ENCODE measurements around the gene RAD52. TPM values are rescaled to one million over a fixed set of nuclear protein-coding genes. Genes with fewer than 3 reads are reported as not detected.
A peak's percentile ranks its signal among the peaks of the same experiment; 100 is the strongest.
"Not testable (repeated sequence)": the region's sequence is repeated elsewhere in the genome, so short reads cannot be mapped to it uniquely, and the experiment has no call there.

RAD52 gene
- total RNA-seq, 2 experiments from 2014 or later: 15.6 to 17.9 TPM

DNA sequence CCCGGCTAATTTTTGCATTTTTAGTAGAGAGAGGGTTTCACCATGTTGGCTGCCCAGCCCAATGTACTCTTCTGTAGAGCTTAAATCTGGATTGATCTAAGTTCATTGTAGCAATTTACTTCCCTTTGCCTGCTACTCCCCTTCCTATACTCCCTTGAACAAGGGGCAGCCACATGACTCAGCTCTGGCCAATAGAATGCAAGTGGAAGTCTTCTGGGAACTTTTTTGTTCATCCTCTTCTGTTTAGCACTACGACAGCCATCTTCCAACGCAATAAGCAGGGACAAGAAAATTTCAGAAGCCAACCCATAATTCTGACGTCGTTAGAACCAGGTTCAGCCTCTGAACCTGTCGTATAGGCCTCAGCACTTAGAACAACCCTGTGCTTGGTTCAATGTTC is 6.4 kb upstream of the RAD52 start:
- CTCF ChIA-PET: interaction anchor here (0.6 to 1.2 kb wide), 3 partner anchors 137 to 514 kb away, joined by 3 to 8 read pairs (median 3); no protein-coding TSS in a partner anchor
- H3K4me1 Mint-ChIP-seq (ENCODE audit: low read depth): peaks cover 4% of the 10 kb centered on the region
- no peak overlapping the region for H3K4me3 Mint-ChIP-seq
- H3K27me3 Mint-ChIP-seq (ENCODE audit: low read depth): no peaks in the 10 kb centered on the region
- no peak for DNase-seq
- H3K36me3 Mint-ChIP-seq (ENCODE audit: low read depth): no peaks in the 10 kb centered on the region
- intact Hi-C loops (cut with micrococcal nuclease): no loop called here
- no peak overlapping the region for H3K27ac Mint-ChIP-seq
- no peaks in the 10 kb centered on the region for H3K9me3 Mint-ChIP-seq

DNA sequence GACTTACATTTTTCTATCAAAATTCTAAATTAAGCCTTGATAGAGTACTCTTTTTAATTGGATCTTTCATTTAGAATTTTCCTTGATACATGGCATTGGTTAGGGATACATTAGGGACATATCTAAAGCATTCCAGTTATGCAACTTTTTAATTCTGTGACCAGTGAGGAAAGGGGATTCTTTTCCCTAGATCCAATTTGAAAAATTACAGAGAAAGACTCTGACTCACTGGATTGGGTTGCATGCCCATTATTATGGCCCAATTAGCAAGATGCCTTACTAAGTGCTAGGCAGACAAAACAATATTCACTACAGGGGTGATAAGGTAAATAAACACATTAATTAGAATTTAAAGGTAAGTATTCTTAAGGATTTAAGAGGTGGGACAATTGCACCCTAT is 5.2 kb upstream of the RAD52 start:
- peaks cover 4% of the 10 kb centered on the region for H3K4me1 Mint-ChIP-seq (ENCODE audit: low read depth)
- DNase-seq: no peak
- CTCF ChIA-PET: no interaction called here
- no peaks in the 10 kb centered on the region for H3K27me3 Mint-ChIP-seq (ENCODE audit: low read depth)
- intact Hi-C loops (cut with micrococcal nuclease): no loop called here
- H3K4me3 Mint-ChIP-seq: no peak overlapping the region
- no peak overlapping the region for H3K27ac Mint-ChIP-seq
- no peaks in the 10 kb centered on the region for H3K36me3 Mint-ChIP-seq (ENCODE audit: low read depth)
- no peaks in the 10 kb centered on the region for H3K9me3 Mint-ChIP-seq

DNA sequence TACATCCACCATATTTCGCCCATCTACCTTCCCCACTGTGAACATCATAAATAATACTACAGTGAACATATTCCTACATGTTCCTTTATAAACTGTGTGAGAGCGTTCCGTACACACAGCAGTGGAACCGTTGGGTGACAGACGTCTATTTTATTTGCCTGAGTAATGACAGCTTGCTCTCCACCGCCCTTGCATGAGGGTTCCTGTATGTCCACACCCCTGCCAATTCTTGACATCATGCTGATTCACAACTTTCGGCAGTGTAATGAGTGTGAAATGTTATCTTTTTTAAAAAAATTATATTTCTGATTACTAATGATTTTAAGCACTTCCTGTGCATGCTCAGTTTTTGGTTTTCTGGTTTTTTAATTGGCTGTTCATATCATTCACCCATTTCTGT is 4.3 kb upstream of the RAD52 start:
- Mint-ChIP-seq H3K4me1 (ENCODE audit: low read depth) (peaks cover 8% of the 10 kb centered on the region), H3K9me3 (no peaks in the 10 kb centered on the region), H3K27ac (no peak overlapping the region), H3K4me3 (no peak overlapping the region), H3K27me3 (ENCODE audit: low read depth) (no peaks in the 10 kb centered on the region), H3K36me3 (ENCODE audit: low read depth) (no peaks in the 10 kb centered on the region)
- no peak for DNase-seq
- CTCF ChIA-PET: no interaction called here
- intact Hi-C loops (cut with micrococcal nuclease): no loop called here

DNA sequence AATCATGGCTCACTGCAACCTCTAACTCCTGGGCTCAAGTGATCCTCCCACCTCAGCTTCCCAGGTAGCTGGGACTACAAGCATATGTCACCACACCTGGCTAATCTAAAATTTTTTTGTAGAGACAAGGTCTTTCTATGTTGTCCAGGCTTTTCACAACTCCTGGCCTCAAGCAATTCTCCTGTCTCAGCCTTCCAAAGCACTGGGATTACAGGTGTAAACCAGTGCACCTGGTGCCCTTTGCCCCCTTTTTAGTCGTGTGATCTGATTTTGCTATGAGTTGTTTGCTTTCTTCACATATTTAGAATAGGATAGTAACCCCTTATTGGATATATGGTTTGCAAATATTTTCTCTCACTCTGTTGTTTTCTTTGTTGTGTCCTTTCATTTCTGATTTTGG is 1.7 kb upstream of the RAD52 start:
- DNase-seq: no peak
- intact Hi-C loops (cut with micrococcal nuclease): no loop called here
- H3K4me1 Mint-ChIP-seq (ENCODE audit: low read depth): peaks cover 27% of the 10 kb centered on the region
- H3K36me3 Mint-ChIP-seq (ENCODE audit: low read depth): peaks cover 10% of the 10 kb centered on the region
- no peak overlapping the region for H3K4me3 Mint-ChIP-seq
- no peaks in the 10 kb centered on the region for H3K27me3 Mint-ChIP-seq (ENCODE audit: low read depth)
- H3K9me3 Mint-ChIP-seq: no peaks in the 10 kb centered on the region
- no peak overlapping the region for H3K27ac Mint-ChIP-seq
- CTCF ChIA-PET: interaction anchor here (0.7 to 3.8 kb wide), 5 partner anchors 134 to 632 kb away, joined by 3 to 17 read pairs (median 3); no protein-coding TSS in a partner anchor

DNA sequence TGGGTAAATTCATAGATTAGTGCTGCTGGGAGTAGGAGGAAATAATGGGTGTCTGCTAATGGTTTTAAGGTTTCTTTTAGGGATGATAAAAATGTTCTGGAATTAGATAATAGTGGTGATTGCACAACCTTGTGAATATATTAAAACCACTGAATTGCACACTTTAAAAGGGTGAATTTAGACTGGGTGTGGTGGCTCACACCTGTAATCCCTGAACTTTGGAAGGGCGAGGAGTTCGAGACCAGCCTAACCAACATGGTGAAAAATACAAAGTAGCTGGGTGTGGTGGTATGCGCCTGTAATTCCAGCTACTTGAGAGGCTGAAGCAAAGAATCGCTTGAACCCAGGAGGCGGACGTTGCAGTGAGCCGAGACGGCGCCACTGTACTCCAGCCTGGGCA is 1.3 kb downstream of the RAD52 start:
- DNase-seq: no peak
- Mint-ChIP-seq H3K4me1 (ENCODE audit: low read depth) (peaks cover 43% of the 10 kb centered on the region), H3K27me3 (ENCODE audit: low read depth) (no peaks in the 10 kb centered on the region), H3K27ac (peak overlapping the region; percentile 96), H3K4me3 (peak overlapping the region; percentile 93), H3K36me3 (ENCODE audit: low read depth) (peaks cover 15% of the 10 kb centered on the region), H3K9me3 (no peaks in the 10 kb centered on the region)
- intact Hi-C loops (cut with micrococcal nuclease): loop anchor here (2.0 to 10.0 kb wide), 5 partner anchors 43 to 493 kb away; partner anchors contain the start of gene B4GALNT3
- CTCF ChIA-PET: interaction anchor here (3.8 kb wide), 1 partner anchor 131 kb away, joined by 17 read pairs; no protein-coding TSS in a partner anchor

DNA sequence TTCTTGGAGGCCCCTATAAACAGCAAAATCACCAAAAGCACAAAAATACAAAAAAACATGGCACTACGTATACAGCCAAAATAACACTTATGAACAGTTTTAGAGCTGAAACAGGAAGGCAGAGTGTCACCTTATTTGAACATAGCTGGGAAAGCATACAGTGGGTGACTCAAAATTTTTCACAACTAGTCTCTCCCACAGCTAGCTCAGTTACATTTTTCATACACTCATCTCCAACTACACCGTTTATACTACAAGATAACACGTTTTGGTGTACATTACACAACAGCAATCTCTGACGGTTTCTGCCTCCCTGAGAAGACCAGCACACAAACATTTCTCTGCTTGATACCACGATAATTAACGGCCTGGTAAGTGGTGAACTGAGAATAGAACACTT is 2.9 kb downstream of the RAD52 start:
- CTCF ChIA-PET: interaction anchor here (0.7 to 1.9 kb wide), 6 partner anchors 78 to 637 kb away, joined by 3 to 5 read pairs (median 4); no protein-coding TSS in a partner anchor
- no peaks in the 10 kb centered on the region for H3K27me3 Mint-ChIP-seq (ENCODE audit: low read depth)
- H3K27ac Mint-ChIP-seq: peak overlapping the region; percentile 38
- intact Hi-C loops (cut with micrococcal nuclease): loop anchor here (5.0 to 10.0 kb wide), 3 partner anchors 146 to 492 kb away; partner anchors contain the start of gene B4GALNT3
- H3K9me3 Mint-ChIP-seq: no peaks in the 10 kb centered on the region
- peaks cover 17% of the 10 kb centered on the region for H3K36me3 Mint-ChIP-seq (ENCODE audit: low read depth)
- no peak for DNase-seq
- peak overlapping the region; percentile 7 for H3K4me3 Mint-ChIP-seq
- peaks cover 43% of the 10 kb centered on the region for H3K4me1 Mint-ChIP-seq (ENCODE audit: low read depth)

DNA sequence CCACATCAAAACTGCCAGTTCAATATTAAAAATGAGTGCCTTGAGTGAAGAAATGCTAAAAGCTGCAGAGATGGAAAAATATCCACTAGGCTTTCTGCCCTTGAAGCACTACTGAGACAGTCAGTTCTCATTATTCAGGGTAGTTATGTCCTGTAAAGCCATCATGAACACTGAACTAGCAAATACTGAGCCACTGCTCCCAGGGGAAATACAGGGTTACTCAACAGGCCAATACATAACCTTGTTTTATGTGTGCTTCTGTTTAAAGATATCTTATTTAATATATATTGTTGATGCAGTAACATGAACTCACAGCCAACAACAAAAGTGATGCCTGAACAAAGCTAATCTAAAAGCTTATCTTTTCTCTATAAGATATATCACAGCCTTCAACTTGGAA is 3.3 kb downstream of the RAD52 start:
- H3K4me1 Mint-ChIP-seq (ENCODE audit: low read depth): peaks cover 41% of the 10 kb centered on the region
- CTCF ChIA-PET: interaction anchor here (0.8 to 1.9 kb wide), 5 partner anchors 129 to 637 kb away, joined by 3 to 5 read pairs (median 4); no protein-coding TSS in a partner anchor
- no peaks in the 10 kb centered on the region for H3K9me3 Mint-ChIP-seq
- H3K27me3 Mint-ChIP-seq (ENCODE audit: low read depth): no peaks in the 10 kb centered on the region
- peak overlapping the region; percentile 38 for H3K27ac Mint-ChIP-seq
- intact Hi-C loops (cut with micrococcal nuclease): loop anchor here (5.0 to 10.0 kb wide), 3 partner anchors 146 to 491 kb away; partner anchors contain the start of gene B4GALNT3
- H3K36me3 Mint-ChIP-seq (ENCODE audit: low read depth): peaks cover 17% of the 10 kb centered on the region
- DNase-seq: no peak
- no peak overlapping the region for H3K4me3 Mint-ChIP-seq

DNA sequence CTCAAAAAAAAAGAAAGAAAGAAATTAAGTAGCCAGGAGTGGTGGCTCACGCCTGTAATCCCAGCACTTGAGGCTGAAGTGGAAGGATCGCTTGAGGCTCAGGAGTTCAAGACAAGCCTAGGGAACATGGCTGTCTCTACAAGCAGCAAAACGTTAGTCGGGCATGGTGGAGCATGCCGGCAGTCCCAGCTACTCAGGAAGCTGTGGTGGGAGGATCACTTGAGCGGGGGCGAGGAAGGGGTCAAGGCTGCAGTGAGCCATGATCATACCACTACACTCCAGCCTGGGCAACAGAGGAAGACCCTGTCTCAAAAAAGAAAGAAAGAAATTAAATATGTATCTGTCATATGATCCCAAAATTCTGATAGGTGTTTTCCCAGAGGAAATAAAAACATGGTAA is 5.3 kb downstream of the RAD52 start:
- CTCF ChIA-PET: no interaction called here
- intact Hi-C loops (cut with micrococcal nuclease): loop anchor here (10.0 kb wide), 1 partner anchor 489 kb away; the partner anchor contains the start of gene B4GALNT3
- DNase-seq: no peak
- Mint-ChIP-seq H3K36me3 (ENCODE audit: low read depth) (peaks cover 33% of the 10 kb centered on the region), H3K4me3 (no peak overlapping the region), H3K4me1 (ENCODE audit: low read depth) (peaks cover 46% of the 10 kb centered on the region), H3K27me3 (ENCODE audit: low read depth) (no peaks in the 10 kb centered on the region), H3K9me3 (no peaks in the 10 kb centered on the region), H3K27ac (peak overlapping the region; percentile 44)

DNA sequence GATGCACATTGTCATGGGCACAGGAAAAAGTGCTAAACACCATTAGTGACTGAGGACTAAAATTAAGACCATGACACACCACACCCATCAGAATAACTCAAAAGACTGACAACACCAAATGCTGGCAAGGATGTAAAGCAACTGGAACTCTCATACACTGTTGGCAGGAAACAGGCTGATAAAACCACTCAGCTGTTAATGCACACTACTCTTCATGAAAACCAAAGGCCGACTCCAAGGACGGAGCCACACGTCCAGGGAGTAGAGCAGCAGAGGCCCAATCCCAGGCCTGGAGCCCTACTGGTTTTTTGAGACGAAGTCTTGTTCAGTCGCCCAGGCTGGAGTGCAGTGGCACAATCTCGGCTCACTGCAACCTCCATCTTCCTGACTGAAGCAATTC is 6.4 kb downstream of the RAD52 start:
- H3K27ac Mint-ChIP-seq: no peak overlapping the region
- intact Hi-C loops (cut with micrococcal nuclease): loop anchor here (10.0 kb wide), 1 partner anchor 488 kb away; the partner anchor contains the start of gene B4GALNT3
- CTCF ChIA-PET: no interaction called here

DNA sequence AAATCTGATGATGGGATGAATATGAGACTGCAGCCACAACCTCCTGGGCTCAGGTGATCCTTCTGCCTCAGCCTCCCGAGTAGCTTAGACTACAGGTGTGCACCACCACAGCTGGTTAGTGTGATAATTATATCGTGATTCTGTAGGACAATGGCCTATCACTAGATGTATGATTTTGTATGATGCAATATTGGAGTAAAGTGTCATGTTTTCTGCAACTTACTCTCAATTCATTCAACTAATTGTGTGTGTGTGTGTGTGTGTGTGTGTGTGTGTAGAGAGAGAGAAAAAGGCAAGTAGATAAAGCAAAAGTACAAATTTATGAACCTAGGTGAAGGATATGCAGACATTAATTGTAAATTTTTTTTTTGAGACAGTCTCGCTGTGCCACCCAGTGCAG is 10.7 kb downstream of the RAD52 start:
- H3K4me3 Mint-ChIP-seq: no peak overlapping the region
- peaks cover 12% of the 10 kb centered on the region for H3K4me1 Mint-ChIP-seq (ENCODE audit: low read depth)
- CTCF ChIA-PET: interaction anchor here (1.2 kb wide), 1 partner anchor 154 kb away, joined by 4 read pairs; no protein-coding TSS in a partner anchor
- no peaks in the 10 kb centered on the region for H3K27me3 Mint-ChIP-seq (ENCODE audit: low read depth)
- peaks cover 30% of the 10 kb centered on the region for H3K36me3 Mint-ChIP-seq (ENCODE audit: low read depth)
- no peak for DNase-seq
- H3K27ac Mint-ChIP-seq: no peak overlapping the region
- H3K9me3 Mint-ChIP-seq: no peaks in the 10 kb centered on the region
- intact Hi-C loops (cut with micrococcal nuclease): no loop called here

More for the DNA sequence above, 6.4 kb downstream of the RAD52 start:
- Mint-ChIP-seq H3K9me3 (no peaks in the 10 kb centered on the region), H3K4me3 (no peak overlapping the region), H3K36me3 (ENCODE audit: low read depth) (peaks cover 37% of the 10 kb centered on the region), H3K4me1 (ENCODE audit: low read depth) (peaks cover 42% of the 10 kb centered on the region), H3K27me3 (ENCODE audit: low read depth) (no peaks in the 10 kb centered on the region)
- no peak for DNase-seq

DNA sequence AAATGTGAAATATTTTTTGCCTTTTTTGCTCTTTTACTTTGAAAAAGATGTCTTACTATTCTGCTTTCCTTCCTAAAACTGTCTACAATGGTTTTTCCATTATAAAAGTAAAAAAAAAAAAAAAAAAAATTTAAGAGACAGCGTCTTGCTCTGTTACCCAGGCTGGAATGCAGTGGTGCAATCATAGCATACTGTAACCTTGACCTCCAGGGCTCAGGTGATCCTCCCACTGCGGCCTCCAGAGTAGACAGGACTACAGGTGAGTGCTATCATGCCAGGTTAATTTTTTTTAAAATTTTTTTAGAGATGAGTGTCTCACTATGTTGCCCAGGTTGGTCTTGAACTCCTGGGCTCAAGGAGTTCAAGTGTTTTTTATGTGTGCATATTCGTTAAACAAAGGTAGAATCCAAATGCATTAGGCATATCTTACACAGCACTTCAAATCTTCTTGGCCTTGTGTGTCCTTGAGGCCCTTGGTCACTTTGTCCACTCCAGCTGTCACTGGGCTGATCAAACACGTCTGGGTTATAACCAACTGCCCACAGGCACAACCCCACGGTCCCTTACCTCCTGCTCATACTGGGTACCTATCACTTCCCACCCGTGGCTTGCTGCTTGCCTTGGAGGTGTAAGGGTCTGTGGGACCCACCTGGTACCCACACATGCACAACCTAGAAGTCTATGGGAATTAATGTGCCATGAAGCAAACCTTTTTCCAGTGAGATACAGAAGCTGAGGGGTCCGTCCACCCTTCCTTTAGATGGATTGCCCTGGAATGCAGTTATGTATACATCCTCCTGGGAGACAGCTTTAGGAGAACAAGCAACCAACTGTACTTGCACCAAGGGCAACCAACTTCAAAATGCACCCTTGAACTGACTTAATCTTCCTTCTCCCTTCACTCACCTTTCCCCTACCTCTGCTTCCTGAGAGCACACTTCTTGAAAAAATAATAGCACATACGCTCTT is 12.8 kb downstream of the RAD52 start:
- no peak overlapping the region for H3K27ac Mint-ChIP-seq
- peaks cover 30% of the 10 kb centered on the region for H3K36me3 Mint-ChIP-seq (ENCODE audit: low read depth)
- peaks cover 8% of the 10 kb centered on the region for H3K4me1 Mint-ChIP-seq (ENCODE audit: low read depth)
- intact Hi-C loops (cut with micrococcal nuclease): no loop called here
- CTCF ChIA-PET: interaction anchor here (1.0 to 1.2 kb wide), 2 partner anchors 8 to 12 kb away, joined by 3 to 4 read pairs; partner anchors contain the start of gene RAD52
- H3K4me3 Mint-ChIP-seq: no peak overlapping the region
- H3K9me3 Mint-ChIP-seq: no peaks in the 10 kb centered on the region
- H3K27me3 Mint-ChIP-seq (ENCODE audit: low read depth): no peaks in the 10 kb centered on the region
- DNase-seq: no peak

DNA sequence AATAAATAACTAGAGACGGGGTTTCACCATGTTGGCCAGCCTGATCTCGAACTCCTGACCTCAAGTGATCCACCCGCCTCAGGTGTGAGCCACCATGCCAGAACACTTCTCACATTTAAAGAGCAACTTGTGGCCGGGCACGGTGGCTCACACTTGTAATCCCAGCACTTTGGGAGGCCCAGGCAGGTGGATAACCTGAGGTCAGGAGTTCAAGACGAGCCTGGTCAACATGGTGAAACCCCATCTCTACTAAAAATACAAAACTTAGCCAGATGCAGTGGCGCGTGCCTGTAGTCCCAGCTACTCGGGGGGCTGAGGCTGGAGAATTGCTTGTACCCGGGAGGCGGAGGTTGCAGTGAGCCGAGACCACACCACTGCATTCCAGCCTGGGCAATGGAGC is 13.6 kb downstream of the RAD52 start:
- H3K36me3 Mint-ChIP-seq (ENCODE audit: low read depth): peaks cover 29% of the 10 kb centered on the region
- intact Hi-C loops (cut with micrococcal nuclease); H3K4me3 Mint-ChIP-seq; DNase-seq; H3K27ac Mint-ChIP-seq; H3K27me3 Mint-ChIP-seq (ENCODE audit: low read depth); H3K4me1 Mint-ChIP-seq (ENCODE audit: low read depth); CTCF ChIA-PET; H3K9me3 Mint-ChIP-seq: not testable (repeated sequence)
